GM13976 (cell line): Measurements from ENCODE around the gene DIAPH2.
"Not testable (repeated sequence)": the region's sequence is repeated elsewhere in the genome, so short reads cannot be mapped to it uniquely, and the experiment has no call there.

Experiments
- DNase-seq: peaks from one replicate; pipeline ENCODE4 v3.0.0; 2012; ENCODE audit warnings: low spot score
- in situ Hi-C: fragments of 300-500 bp; cut with MboI; formaldehyde crosslinking; loops from one replicate; pipeline ENCODE4 v1.12.0; 2022; ENCODE audit warnings: low sequenced_read_pairs, mixed read lengths, inconsistent platforms; ENCODE audit not compliant: unreplicated experiment
- TF ChIP-seq, protein P1 (sequence below): IDR thresholded peaks from 2 replicates; pipeline ENCODE4 v1.5.1; 2012; ENCODE audit warnings: borderline replicate concordance, mild to moderate bottlenecking; ENCODE audit not compliant: insufficient read depth; ENCODE audit errors: extremely low read depth, missing control alignments, control extremely low read depth

Gene DIAPH2

DNA sequence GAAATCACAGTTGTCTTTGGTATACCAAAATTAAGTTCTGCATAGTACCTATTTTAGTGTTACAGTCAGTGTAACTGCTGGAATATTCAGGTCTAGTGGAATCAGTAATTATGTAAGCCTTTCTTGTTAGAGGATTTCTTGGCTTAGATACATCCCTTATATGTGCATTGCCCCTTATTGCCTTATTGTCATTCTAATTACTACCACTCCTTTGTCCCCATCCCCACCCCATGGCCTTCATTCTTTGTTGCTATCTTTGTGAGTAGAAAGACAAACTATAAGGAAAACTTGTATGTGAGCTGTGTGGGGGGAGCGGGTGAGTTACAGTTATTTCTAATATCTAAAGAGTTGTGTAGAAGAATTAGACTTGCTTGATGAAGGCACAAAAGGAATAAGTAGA is 162.2 kb downstream of the DIAPH2 start:
- in situ Hi-C loops: no loop called here
- TF ChIP-seq, protein P1, sequence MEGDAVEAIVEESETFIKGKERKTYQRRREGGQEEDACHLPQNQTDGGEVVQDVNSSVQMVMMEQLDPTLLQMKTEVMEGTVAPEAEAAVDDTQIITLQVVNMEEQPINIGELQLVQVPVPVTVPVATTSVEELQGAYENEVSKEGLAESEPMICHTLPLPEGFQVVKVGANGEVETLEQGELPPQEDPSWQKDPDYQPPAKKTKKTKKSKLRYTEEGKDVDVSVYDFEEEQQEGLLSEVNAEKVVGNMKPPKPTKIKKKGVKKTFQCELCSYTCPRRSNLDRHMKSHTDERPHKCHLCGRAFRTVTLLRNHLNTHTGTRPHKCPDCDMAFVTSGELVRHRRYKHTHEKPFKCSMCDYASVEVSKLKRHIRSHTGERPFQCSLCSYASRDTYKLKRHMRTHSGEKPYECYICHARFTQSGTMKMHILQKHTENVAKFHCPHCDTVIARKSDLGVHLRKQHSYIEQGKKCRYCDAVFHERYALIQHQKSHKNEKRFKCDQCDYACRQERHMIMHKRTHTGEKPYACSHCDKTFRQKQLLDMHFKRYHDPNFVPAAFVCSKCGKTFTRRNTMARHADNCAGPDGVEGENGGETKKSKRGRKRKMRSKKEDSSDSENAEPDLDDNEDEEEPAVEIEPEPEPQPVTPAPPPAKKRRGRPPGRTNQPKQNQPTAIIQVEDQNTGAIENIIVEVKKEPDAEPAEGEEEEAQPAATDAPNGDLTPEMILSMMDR: no peak
- no peak for DNase-seq

DNA sequence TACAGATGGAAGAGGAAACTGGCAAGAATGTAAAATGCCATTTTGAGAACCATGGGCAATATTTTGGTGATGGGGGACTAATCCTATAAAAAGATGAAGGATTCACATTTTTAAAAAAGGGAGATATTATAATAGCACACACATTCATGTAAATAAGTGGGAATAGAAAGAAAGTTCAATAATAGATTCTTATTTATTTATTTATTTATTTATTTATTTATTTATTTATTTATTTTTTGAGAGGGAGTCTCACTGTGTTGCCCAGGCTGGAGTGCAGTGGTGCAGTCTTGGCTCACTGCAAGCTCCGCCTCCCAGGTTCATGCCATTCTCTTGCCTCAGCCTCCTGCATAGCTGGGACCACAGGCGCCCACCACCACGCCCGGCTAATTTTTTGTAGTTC is 174.8 kb downstream of the DIAPH2 start:
- DNase-seq, in situ Hi-C loops: not testable (repeated sequence)

DNA sequence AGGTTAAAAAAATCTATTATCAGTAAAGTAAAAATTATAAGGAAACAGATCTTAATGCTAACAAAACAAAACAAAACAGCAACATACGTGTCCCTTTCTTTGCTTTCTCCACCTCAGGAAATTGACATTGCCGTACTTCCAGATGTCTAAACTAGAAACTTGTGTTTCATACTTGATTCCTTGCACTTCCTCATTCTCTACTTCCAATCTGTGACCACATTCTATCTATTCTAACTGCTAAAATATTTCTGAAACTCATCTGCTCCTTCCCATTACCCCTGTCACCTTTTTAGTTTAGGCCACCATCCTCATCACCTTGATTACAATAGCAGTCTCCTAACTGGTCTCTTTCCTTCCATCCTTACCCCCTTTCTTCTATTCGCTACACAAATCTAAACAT is 176.6 kb downstream of the DIAPH2 start:
- in situ Hi-C loops: no loop called here
- DNase-seq: no peak
- TF ChIP-seq, protein P1: no peak

DNA sequence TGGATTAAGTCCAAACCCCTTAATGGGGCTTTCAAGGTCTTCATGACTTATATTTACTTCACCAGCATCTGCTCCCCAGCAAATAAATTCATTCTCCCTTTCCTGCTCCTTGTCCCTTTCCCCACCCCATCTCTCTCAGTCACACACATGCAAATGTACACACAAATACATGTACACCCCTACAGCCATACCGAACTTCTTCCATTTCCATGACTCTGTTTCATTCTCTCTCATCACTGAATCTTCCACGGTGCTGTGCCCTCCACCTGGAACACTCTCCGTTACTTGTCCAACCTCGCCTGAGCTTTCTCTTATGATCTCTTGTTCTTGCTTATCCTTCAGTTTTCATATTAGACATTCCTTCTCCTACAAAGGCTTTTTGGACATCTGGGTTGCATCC is 177.0 kb downstream of the DIAPH2 start:
- in situ Hi-C loops: no loop called here
- no peak for DNase-seq
- TF ChIP-seq, protein P1: no peak

DNA sequence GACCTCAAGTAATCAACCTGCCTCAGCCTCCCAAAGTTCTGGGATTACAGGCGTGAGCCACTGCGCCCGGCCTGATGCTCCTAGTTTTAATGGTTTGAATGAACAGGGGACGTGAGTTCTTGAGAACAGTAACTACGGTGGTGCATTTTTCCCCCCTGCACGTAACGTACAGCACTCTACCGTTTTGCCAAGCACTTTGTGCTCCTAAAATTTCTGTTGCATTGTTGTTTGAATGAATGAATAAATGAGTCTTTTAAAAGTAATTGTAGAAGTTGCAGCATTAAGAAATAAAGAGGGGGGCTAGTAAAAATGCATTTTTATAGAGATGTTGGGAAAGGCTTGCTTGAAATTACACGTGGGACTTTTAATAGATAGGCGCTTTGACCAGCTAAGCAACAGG is 199.0 kb downstream of the DIAPH2 start, which contains the start of gene RPA4:
RPA4 (plus strand) TSS at position 301 of the 400 bp plus-strand sequence. CDS start 403 bp downstream, outside the sequence.
- TF ChIP-seq, protein P1: no peak
- DNase-seq: no peak
- in situ Hi-C loops: no loop called here

DNA sequence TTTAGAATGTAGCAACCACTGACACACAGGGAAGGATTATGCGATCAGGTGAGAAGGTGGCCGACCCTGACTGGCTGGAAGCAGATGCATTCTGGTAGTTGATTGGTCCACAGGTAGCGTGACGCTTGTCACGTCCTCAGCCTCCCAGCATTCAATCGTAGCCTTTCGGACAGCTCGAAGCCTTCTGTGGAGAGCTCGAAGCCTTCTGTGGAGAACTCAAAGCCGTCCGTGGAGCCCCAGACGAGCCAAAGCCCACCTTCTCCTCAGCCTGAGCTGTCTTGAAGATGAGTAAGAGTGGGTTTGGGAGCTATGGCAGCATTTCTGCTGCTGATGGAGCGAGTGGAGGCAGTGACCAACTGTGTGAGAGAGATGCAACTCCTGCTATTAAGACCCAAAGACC is 199.4 kb downstream of the DIAPH2 start:
- in situ Hi-C loops: no loop called here
- TF ChIP-seq, protein P1: no peak
- DNase-seq: no peak

DNA sequence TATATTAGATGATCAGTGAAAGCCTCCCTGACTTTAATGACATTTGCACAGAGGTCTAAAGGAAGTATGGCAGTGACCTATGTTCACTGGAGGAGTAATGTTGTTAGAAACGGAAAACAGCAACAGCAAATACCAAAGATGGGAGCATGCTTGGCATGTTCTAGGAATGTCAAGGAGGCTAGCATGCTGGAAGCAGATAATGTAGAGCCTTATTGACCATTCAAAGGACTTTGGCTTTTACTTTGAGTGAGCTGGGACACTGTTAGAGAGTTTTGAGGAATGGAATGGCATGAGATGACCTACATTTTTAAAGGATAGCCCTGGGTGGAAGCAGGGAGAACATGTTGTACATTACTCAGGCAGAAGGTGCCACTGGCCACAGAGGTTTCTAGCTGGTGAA is 205.1 kb downstream of the DIAPH2 start:
- DNase-seq: no peak
- TF ChIP-seq, protein P1: no peak
- in situ Hi-C loops: no loop called here
